ENCODE measurements around the gene IPP. TPM values are rescaled to one million over a fixed set of nuclear protein-coding genes. Genes with fewer than 3 reads are reported as not detected.

IPP gene
- total and polyA plus RNA-seq, 4 donors: 3.9 to 16.0 (median 8.4) TPM

DNA sequence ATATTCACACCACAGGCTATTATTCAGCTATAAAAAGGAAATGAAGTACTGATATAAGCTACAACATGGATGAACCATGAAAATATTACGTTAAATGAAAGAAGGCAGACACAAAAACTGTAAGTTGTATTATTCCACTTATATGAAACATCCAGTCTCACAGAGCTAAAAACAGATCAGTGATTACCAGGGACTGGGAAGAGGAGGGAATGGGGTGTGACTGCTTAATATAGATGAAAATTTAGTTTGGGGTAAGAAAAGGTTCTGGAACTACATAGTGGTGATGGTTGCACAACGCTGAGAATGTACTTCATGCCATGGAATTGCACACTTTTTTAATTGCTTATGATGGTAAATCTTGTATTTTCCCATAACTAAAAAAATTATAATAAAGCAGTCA lies 83.6 kb downstream of the IPP start:
- 68 to 93% methylated on average over 2 of the region's 2 CpGs for WGBS, 2 donors
- Histone ChIP-seq H3K4me3 (no peak overlapping the region), H3K36me3 (ENCODE audit: control insufficient read depth in 4 of 4, insufficient read depth in 4 of 4, low read length in 4 of 4) (no peaks in the 10 kb centered on the region), H3K27ac (ENCODE audit: low read depth in 1 of 2, low read length in 1 of 2) (no peak overlapping the region), H3K27me3 (ENCODE audit: control insufficient read depth in 3 of 3, insufficient read depth in 3 of 3, low read length in 2 of 3) (no peaks in the 10 kb centered on the region), H3K4me1 (ENCODE audit: control insufficient read depth in 5 of 5, insufficient read depth in 5 of 5, low read length in 5 of 5) (peaks cover 0 to 22% (median 0%) of the 10 kb centered on the region in 5 donors), H3K9ac (ENCODE audit: insufficient read depth in 1 of 2, low read length in 2 of 2) (no peak overlapping the region), H3K9me3 (ENCODE audit: control insufficient read depth in 4 of 4, insufficient read depth in 3 of 4, low read length in 3 of 4) (no peaks in the 10 kb centered on the region)
- TF ChIP-seq, protein P1, sequence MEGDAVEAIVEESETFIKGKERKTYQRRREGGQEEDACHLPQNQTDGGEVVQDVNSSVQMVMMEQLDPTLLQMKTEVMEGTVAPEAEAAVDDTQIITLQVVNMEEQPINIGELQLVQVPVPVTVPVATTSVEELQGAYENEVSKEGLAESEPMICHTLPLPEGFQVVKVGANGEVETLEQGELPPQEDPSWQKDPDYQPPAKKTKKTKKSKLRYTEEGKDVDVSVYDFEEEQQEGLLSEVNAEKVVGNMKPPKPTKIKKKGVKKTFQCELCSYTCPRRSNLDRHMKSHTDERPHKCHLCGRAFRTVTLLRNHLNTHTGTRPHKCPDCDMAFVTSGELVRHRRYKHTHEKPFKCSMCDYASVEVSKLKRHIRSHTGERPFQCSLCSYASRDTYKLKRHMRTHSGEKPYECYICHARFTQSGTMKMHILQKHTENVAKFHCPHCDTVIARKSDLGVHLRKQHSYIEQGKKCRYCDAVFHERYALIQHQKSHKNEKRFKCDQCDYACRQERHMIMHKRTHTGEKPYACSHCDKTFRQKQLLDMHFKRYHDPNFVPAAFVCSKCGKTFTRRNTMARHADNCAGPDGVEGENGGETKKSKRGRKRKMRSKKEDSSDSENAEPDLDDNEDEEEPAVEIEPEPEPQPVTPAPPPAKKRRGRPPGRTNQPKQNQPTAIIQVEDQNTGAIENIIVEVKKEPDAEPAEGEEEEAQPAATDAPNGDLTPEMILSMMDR (IDR thresholded peaks at IDR 0.05; ENCODE audit: control extremely low read depth, extremely low read depth): no peak
- ATAC-seq (ENCODE audit: insufficient read depth, low FRiP score) (no peak), DNase-seq (no peak)

DNA sequence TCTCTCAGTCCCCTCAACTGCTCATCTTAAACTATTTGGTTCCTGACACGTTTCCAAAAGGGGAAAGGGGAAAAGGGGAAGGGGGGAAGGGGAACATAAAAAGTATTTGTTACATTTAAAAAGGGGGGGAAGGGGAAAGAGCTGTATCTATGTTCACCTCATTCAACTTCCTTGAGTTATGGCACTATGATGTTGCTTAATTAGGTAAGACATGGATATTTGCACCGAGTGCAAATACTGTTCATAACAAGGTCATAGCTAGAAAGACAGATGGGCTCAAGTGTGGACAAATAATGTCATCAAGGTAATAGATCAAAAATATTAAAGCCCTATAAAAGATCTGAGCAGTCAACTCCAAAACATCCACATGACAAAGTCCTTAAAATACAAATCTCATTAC lies 90.1 kb downstream of the IPP start:
- Histone ChIP-seq H3K9ac (ENCODE audit: insufficient read depth in 1 of 2, low read length in 2 of 2) (no peak overlapping the region), H3K4me1 (ENCODE audit: control insufficient read depth in 5 of 5, insufficient read depth in 5 of 5, low read length in 5 of 5) (no peaks in the 10 kb centered on the region), H3K36me3 (ENCODE audit: control insufficient read depth in 4 of 4, insufficient read depth in 4 of 4, low read length in 4 of 4) (peaks cover 12 to 30% (median 20%) of the 10 kb centered on the region in 4 donors), H3K27me3 (ENCODE audit: control insufficient read depth in 3 of 3, insufficient read depth in 3 of 3, low read length in 2 of 3) (no peaks in the 10 kb centered on the region), H3K4me3 (no peak overlapping the region), H3K9me3 (ENCODE audit: control insufficient read depth in 4 of 4, insufficient read depth in 3 of 4, low read length in 3 of 4) (no peaks in the 10 kb centered on the region), H3K27ac (ENCODE audit: low read depth in 1 of 2, low read length in 1 of 2) (no peak overlapping the region)
- 55 to 60% methylated on average over 2 of the region's 2 CpGs for WGBS, 2 donors
- DNase-seq (no peak), ATAC-seq (ENCODE audit: insufficient read depth, low FRiP score) (no peak)
- TF ChIP-seq, protein P1 (IDR thresholded peaks at IDR 0.05; ENCODE audit: control extremely low read depth, extremely low read depth): no peak

DNA sequence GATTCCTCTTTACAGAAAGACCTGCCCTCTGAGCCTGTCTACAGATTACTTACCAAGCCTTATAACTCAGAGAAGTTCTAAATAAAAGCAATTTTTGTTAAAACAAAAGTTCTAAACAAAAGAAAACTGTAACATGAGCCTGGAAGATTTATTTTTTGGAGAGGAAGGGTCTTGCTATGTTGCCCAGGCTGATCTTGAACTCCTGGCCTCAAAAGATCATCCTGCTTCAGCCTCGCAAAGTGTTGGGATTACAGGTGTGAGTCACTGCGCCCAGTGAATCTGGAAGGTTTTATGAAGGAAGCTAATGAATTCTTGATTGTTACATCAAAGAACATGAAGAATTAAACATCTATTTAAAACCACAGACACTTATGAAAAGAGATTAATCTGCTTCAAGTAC lies 91.2 kb downstream of the IPP start:
- DNase-seq (no peak), ATAC-seq (ENCODE audit: insufficient read depth, low FRiP score) (no peak)
- H3K9me3 ChIP-seq (ENCODE audit: control insufficient read depth in 4 of 4, insufficient read depth in 3 of 4, low read length in 3 of 4): no peaks in the 10 kb centered on the region
- no peak overlapping the region for H3K9ac ChIP-seq (ENCODE audit: insufficient read depth in 1 of 2, low read length in 2 of 2)
- no peak overlapping the region for H3K27ac ChIP-seq (ENCODE audit: low read depth in 1 of 2, low read length in 1 of 2)
- WGBS, 2 donors: 97 to 98% methylated on average over 2 of the region's 2 CpGs
- peaks cover 23 to 39% (median 27%) of the 10 kb centered on the region in 4 donors for H3K36me3 ChIP-seq (ENCODE audit: control insufficient read depth in 4 of 4, insufficient read depth in 4 of 4, low read length in 4 of 4)
- H3K4me3 ChIP-seq: no peak overlapping the region
- H3K27me3 ChIP-seq (ENCODE audit: control insufficient read depth in 3 of 3, insufficient read depth in 3 of 3, low read length in 2 of 3): no peaks in the 10 kb centered on the region
- H3K4me1 ChIP-seq (ENCODE audit: control insufficient read depth in 5 of 5, insufficient read depth in 5 of 5, low read length in 5 of 5): no peaks in the 10 kb centered on the region
- TF ChIP-seq, protein P1 (IDR thresholded peaks at IDR 0.05; ENCODE audit: control extremely low read depth, extremely low read depth): no peak

DNA sequence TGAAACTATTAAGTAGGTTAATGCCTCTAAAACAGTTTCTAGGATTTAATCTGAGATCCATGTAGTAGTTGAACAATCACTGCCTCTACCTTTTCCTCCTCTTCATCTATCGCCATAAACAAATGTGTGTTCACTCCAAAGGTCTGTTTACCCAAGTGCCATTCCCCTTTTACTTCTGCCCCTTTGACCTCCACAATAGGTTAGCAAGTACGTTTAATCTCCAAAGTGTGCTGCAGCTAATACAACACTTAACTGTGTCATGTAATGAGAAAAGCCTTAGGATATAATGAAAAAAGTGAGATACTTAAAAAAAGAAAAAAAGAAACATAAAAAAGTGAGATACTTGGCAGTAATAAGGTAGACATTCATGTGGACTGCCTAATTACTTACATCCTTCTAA lies 92.3 kb downstream of the IPP start:
- Histone ChIP-seq H3K4me3 (no peak overlapping the region), H3K27me3 (ENCODE audit: control insufficient read depth in 3 of 3, insufficient read depth in 3 of 3, low read length in 2 of 3) (no peaks in the 10 kb centered on the region), H3K36me3 (ENCODE audit: control insufficient read depth in 4 of 4, insufficient read depth in 4 of 4, low read length in 4 of 4) (peaks cover 25 to 42% (median 31%) of the 10 kb centered on the region in 4 donors), H3K9me3 (ENCODE audit: control insufficient read depth in 4 of 4, insufficient read depth in 3 of 4, low read length in 3 of 4) (no peaks in the 10 kb centered on the region), H3K4me1 (ENCODE audit: control insufficient read depth in 5 of 5, insufficient read depth in 5 of 5, low read length in 5 of 5) (no peaks in the 10 kb centered on the region), H3K9ac (ENCODE audit: insufficient read depth in 1 of 2, low read length in 2 of 2) (no peak overlapping the region), H3K27ac (ENCODE audit: low read depth in 1 of 2, low read length in 1 of 2) (no peak overlapping the region)
- no peak for ATAC-seq (ENCODE audit: insufficient read depth, low FRiP score)
- TF ChIP-seq, protein P1 (IDR thresholded peaks at IDR 0.05; ENCODE audit: control extremely low read depth, extremely low read depth): no peak
- 81 to 89% methylated on average over 2 of the region's 2 CpGs for WGBS, 2 donors
- DNase-seq: no peak
